GM19351 (cell line): ENCODE results near the gene MT4.

Experiments
- ATAC-seq: cut with Tn5 transposase; IDR thresholded peaks from one replicate; pipeline ENCODE4 v1.9.1; 2021; ENCODE audit warnings: mild to moderate bottlenecking, moderate library complexity; ENCODE audit not compliant: unreplicated experiment

Gene MT4

DNA sequence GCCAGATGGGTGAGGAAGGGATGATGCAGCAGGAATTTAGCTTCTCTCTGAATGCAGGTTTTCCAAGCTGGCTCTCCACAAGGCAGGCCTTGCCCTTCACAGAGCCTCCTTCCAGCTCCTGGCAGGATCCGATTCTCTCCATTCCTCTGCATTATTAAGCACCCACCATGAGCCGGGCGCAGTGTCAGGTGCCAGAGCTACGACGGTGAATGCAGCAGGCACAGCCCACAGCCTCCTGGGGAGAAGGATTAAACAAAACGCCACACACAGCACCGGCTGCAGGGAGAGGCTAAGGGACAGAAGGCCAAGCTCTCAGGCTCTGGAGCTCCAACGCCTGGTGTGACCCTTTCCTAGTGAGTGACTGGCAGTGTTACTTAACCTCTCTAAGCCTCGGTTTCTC, 36.5 kb downstream of the MT4 start:
- no peak for ATAC-seq

DNA sequence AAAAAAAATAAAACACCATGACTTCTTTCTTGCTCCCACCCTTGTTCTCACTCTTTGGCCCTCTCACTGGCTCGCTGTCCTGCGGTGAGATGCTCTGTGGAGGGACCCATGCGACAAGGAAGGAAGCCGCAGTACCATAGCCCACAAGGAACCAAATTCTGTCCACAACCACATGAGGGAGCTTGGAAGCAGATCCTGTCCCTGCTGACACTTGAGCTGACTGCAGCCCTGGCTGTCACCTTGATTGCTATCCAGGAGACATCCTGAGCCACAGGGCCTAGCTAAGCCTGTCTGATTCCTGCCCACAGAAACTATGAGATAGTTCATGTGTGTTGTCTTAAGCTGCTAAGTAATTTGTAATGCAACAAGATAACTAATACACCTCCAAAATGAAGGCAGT, 38.7 kb downstream of the MT4 start:
- no peak for ATAC-seq

DNA sequence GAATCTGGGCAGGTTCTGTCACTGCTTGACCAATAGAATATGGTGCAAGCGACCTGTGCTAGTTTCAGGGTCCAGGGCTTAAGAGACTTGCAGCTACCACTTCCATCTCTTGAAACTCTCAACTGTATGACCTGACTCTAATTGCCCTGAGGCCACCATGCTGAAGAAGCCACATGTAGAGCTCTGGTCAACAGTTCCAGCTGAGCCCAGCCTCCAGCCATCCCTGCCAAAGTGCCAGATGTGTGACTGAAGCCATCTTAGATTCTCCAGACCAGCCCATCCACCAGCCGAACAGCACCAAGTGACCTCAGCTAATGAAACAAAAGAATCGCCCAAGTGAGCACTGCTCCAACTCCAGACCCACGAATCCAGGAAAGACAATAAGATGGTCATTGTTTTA, 40.1 kb downstream of the MT4 start:
- no peak for ATAC-seq

DNA sequence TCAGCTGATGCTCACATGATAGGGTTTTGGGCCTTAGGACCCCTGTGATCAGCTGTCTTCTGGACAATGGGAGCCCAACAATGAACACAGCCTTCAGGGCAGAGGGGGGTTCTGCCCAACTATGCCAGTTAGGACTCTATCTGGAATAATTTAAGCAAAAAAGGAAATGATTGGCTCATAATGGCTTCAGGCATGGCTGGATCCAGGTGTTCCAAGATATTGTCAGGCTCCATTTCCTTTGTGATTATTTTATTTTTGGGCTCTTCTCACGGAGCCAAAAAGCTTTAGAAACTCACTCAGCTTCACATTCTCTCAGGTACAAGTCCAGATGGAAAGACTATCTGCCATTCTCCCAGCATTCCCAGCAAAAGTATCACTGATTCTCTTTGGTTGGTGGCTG, 40.6 kb downstream of the MT4 start:
- ATAC-seq: no peak

DNA sequence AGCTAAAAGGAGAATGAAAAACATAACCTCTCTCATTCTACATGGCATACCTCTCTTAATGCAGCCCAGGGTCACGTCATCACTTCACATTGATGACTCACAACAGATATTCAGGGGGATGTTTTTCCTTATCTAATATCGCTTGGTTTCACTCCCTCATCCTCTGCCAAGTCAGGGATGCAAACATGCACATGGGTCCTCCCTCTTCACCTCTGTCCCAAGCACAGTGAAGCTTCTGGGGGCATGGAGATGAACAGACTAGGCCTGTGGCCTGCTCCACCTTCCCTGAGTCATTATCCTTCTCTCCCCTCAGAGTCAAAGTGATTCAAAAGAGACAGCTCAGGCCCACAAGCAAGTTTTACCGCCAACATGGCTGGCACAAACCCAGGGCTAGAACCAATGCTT, 41.2 kb downstream of the MT4 start:
- ATAC-seq: no peak

DNA sequence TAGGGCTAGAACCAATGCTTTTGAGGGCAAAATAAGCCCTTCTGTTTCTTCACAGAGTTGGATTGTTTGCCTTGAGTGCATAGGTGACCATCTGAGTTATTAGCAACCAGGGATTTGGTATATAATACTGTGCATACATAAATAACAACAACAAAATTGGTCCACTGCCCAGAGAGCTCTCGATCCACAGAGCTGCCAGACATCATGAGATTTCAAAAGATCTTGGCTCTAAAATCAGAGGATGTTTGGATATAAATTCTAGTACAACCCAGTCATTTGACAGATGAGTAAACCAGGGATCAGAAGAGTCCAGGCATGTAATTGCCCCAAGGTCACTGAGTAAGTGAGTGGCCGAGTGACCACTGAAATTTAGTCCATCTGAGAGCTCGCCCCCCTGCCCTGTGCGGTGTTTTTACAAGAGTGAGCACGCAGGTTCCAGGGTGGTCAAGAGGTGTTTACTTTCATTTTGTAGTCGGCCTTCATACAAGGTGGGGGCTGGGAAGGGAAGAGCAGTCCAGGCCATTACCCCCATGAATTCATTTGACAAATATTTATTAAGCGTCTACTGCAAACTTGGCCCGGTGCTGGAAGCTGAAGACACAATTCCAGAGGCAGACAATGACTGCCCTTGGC, 41.7 kb downstream of the MT4 start:
- ATAC-seq: no peak

DNA sequence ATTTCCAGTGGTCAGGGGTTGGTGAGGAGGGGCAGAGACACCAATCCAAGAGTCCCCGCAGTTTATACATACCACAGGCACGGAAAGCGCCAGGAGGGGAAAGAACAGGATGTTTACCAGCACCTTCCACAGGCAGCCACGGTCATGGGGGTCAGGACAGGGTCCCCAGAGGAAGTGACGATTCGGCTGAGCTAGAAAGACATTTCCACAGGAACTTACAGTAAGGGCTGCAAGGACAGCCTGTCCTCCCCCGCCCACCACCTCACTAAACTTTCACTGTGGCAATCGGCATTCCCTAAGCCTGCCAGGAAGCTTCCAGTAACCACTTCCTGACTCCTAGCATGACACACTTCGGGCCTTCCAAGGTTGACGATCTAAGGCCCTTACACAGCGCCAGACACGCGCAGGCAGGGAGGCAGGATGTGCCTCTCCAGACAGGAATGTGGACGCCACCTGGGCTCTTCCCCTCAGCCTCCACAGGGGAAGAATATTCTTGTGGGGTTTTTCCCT, 42.3 kb downstream of the MT4 start:
- ATAC-seq: no peak

DNA sequence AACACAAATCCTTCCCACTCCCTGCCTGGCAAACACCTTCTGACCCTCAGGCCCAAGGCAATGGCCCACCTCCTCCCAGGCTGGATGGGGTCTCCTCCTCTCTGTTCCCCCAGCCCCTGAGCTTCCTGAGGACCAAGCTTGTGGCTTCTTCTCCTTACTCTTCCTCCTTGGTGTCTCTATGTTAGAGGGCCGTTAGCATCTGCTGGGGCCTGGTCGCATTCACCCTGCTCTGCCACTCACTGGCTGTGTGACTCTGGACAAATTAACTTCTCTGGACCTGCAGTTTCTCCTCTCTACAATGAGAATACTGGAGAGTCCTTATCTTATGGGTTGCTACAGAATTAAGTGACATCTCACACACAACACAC, 42.8 kb downstream of the MT4 start:
- ATAC-seq: no peak

DNA sequence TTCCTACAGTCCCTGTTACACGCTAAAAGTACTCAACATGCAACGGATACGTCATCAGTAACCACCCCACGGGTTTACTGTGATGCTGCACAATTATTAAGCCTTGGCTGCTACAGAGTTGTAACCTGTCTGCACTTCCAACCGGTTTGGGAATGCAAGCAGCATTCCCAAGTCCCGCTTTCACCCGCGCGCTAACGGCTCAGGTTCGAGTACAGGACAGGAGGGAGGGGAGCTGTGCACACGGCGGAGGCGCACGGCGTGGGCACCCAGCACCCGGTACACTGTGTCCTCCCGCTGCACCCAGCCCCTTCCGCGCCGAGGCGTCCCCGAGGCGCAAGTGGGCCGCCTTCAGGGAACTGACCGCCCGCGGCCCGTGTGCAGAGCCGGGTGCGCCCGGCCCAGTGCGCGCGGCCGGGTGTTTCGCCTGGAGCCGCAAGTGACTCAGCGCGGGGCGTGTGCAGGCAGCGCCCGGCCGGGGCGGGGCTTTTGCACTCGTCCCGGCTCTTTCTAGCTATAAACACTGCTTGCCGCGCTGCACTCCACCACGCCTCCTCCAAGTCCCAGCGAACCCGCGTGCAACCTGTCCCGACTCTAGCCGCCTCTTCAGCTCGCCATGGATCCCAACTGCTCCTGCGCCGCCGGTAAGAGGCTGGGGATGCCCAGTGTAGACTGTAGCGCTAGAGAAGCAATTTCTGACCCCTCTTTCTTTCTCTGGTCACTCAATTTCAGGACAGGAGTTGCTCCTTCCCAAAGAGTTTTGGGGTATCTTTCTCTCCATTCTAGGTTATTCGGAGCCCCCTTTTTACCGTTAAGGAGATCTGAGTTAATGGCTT, 43.4 kb downstream of the MT4 start, which contains the start of gene MT2A:
Gene MT2A (plus strand): TSS at position 542 of the 833 bp plus-strand sequence. CDS start 72 bp downstream, at position 614.
- peak; percentile 91 for ATAC-seq

DNA sequence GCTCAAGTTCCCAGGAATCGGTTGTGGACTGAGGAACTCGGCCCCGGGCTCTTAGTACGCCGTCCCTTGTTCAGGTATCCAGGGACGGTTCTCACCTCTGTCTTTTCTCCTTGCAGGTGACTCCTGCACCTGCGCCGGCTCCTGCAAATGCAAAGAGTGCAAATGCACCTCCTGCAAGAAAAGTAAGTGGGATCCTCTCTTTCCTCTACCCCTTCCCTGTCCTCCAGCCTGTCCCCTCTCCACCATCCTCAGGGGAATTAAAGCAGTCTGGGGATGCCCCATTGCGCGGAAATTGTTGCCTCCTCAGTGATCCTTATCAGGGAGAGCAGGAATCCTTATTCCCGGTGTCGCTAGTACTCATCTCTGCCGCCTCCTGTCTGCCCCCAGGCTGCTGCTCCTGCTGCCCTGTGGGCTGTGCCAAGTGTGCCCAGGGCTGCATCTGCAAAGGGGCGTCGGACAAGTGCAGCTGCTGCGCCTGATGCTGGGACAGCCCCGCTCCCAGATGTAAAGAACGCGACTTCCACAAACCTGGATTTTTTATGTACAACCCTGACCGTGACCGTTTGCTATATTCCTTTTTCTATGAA, 44.1 kb downstream of the MT4 start:
- no peak for ATAC-seq

DNA sequence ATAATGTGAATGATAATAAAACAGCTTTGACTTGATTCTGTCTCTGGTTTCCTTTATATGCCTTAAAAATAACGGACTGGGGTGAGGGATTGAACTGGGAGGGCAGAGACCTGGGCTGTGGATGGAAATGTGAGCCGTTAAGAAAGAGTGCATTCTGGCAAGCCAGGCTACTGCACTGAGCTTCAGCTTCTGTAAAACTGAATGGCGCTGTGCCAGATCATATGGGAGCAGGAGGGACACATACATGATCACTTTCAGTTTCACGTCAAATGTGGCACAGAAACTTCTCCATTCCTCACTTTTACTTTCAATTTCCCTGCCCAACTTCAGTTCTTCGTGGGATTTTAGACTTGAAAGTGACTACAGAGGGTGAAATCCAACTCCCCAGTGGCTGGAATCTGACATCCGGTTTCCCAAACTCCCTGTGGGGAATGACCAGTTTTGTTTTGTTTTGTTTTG, 44.6 kb downstream of the MT4 start:
- peak; percentile 48 for ATAC-seq

DNA sequence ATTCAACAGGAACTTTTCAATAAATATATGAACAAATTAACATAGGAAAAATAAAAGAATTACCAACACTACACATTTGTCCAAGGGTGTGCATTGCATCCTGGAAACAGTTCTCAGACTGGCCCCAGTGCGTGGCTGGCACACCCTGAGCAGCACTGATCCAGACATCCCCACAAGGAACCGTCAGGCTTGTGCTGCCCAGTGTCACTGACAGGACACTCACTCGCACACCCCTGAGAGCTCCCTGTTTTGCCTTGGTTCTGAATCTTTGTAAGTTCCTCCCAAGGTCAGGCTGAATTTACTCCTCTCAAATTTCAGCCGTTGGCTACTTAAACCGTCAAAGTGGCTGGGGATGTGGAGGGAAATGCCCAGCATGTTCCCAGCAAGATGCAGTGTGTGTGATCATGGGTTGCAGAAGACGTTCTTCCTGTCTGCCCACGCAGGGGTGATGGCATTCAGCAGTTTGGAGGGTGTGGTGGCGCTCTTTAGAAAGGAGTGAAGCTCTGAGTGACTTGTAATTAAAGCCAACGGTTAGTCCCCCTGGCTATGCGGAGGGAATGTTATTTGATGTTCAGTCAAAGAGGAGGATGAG, 45.2 kb downstream of the MT4 start:
- ATAC-seq: no peak

DNA sequence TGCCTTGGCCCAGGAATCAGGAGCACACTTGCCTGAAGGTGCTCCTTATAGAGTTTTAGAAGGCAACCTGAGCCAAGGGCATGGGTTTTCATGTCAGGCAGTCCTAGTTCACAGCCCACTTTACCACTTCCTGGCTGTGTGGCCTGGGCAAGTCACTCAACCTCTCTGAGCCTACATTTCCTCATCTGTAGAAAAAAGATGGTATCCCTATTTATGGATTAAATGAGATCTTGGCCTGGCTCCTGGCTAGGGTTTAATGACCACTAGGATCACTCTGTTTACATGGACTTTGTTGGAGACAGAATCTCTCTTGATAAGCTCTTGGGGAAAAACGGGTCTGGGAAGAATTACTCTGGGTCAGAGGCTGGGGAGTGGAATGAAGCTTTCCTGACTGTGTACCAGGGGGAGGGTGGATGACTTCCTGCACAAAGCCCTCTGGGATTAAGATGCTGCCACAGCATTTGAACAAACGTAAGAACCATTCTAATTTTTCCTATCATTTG, 45.8 kb downstream of the MT4 start:
- ATAC-seq: no peak

DNA sequence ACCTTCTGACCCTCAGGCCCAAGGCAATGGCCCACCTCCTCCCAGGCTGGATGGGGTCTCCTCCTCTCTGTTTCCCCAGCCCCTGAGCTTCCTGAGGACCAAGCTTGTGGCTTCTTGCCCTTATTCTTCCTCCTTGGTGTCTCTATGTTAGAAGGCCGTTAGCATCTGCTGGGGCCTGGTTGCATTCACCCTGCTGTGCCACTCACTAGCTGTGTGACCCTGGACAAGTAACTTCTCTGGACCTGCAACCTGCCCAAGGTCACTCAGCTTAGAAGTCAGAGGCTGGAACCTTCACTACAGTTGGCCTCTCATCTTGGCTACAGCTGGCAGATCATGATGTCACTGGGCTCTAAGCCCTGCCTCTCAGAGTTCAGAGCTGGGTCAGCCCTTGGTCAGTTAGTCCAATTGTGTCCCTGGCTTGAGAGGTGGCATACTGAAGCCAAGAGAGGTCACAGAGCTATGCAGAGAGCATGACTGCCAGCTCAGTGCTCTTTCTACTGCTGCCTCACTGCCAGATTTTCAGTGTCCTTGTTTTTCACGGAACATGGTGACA, 46.5 kb downstream of the MT4 start:
- no peak for ATAC-seq

DNA sequence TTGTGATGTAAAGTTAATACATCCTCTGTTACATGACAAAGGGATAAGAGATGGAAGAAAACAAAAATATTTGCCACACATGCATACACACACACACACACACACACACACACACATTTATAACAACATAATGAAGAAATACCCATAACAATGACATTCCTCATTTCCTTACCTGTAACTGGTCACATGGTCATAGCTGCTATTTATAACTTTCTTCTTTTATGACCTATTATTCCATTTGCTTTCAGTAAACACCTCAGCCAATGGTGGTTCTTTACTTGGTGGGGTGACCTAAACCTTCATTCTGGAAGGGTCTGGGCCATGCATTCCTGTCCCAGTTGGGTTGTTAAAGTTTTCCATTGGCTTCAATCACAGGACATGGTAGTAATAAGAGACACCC, 48.8 kb downstream of the MT4 start:
- no peak for ATAC-seq

DNA sequence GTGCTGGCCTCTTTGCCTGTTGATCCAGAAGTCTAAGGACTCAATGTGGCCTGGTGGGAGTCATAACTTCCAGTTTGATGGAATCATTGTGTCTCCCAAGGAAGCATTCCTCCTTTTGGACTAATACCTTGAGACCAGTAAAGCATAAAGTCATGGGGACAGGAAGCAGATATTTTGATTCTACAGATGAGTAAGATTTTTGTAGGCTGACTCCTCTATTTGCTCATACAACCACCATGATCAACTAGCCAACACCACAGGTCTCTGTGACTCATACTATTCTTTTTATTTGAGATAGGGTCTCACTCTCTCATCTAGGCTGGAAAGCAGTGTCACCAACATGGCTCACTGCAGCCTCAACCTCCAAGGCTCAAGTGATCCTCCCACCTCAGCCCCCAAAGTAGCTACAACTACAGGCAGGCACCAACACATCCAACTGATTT, 49.7 kb downstream of the MT4 start:
- ATAC-seq: no peak

DNA sequence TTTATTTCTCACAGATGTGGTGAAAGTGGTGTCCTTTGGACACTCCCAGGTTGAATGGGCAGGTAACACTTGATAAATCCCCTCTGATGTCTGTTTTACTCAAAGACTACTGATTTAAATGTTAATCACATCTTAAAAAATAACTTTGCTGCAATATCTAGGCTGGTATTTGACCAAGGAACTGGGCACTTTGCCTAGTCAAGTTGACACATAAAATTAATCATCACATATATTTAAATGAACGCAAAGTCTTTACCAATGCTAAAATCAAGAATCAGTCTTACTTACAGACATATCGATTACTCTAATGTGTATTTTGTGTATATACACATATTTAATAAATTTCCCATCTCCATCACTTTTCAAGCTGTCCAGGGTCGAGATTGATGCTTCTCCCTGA, 50.5 kb downstream of the MT4 start:
- ATAC-seq: no peak

DNA sequence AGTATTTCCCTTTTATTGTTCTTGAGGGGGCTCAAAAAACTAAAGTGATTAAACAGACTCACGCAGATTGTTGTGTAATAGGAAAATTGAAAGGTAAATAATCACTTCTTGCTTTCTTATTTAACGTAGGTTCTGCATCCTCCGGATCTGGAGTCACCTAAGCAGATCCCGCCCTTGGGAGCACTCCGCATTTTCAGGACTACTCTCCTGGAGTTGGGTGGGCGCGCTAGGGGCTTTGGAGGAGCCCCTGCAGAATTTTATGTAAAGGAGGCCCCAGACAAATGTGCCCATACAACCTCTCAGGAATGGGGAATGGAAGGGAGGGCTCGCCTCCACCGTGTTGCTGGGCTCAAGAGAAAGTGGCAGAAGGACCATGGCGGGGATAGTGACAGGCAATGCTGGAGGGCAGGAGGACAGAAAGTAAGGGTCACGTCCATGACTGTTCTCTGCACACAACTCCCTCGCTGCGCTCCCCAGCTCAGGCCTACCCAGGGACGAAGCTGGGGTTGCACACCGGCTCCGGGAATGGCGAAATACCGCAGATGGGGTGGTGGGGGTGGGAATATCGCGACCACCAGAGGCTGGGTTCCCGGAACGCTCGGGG, 51.8 kb downstream of the MT4 start:
- no peak for ATAC-seq

DNA sequence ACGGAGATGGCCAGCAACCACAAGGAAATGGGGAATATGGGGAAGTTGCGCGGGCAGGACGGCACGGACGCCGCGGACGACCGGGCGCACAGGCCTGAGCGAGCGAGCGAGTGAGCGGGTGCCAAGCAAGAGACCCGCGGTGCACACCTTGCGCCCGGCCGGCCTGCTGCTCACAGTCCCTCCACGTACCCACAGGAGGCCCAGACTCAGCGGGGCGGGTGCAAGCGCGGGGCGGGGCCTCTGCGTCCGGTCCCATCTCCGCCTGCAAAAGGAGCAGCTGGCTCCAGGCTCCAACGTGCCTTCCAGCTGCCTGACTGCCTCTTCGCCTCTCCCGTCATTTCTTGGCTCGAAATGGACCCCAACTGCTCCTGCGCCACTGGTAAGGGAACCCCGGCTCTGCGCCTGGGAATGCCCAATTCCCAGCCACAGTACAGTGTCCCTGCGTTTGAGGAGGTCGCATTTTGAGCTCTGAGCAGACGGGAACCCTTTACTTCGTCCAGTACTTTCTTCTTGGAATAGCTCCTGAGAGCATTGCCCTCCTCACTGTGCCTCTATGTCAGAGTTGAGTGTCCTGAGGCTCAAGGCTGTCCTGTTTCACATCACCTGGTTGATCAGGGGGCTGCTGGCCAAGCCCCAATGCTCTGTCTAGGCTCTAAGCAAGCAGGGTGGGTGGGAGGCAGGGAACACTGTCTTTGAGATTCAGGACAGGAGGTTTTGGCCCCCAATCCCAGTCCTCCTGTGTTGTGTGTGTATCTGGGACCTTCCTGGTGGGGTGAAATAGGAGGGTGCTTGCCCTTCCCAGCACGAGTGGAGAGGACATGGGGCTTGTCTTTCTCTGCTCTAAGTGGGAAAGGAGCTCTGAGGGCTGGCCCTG, 52.6 kb downstream of the MT4 start:
- no peak for ATAC-seq

DNA sequence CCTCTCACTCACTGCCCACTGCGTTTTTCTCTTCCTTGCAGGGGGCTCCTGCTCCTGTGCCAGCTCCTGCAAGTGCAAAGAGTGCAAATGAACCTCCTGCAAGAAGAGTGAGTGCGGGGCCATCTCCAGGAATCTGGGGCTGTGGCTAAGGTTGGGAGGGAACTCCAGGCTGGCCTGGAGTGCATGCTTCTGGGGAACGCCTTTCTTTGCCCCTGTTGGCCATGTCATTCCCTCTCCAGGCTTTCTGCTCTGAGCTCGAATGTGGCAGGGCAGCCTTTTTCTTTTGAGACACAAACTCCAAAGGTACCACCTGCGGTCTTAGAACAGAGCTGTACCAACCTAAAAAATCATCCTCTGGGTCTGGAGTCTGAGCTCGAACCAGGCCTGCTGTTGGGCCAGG, 53.3 kb downstream of the MT4 start:
- no peak for ATAC-seq
